Liver (tissue), 3 donors: ENCODE data around the gene CEP68.

ENCODE experiments used
- JUND ChIP-seq, 2 donors: IDR thresholded peaks; 2 replicates each; pipeline ENCODE4 v1.6.1; 2016; ENCODE audit warnings: antibody characterized with exemption in 2 of 2
- YY1 ChIP-seq: IDR thresholded peaks from 2 replicates; pipeline ENCODE4 v1.6.1; 2016; ENCODE audit warnings: antibody characterized with exemption, mild to moderate bottlenecking
- TF ChIP-seq, protein P1 (sequence below): fragments of 150-350 bp; IDR thresholded peaks from 2 replicates; pipeline ENCODE4 v1.5.1; 2017; ENCODE audit warnings: improper control_type of control experiment, low read depth, low read length; ENCODE audit not compliant: missing input control
- TF ChIP-seq, protein P2 (sequence below): IDR thresholded peaks from 2 replicates; pipeline ENCODE4 v1.6.1; 2016; ENCODE audit warnings: antibody characterized with exemption, mild to moderate bottlenecking
- donor health status: healthy.
- donor health status: healthy.

DNA sequence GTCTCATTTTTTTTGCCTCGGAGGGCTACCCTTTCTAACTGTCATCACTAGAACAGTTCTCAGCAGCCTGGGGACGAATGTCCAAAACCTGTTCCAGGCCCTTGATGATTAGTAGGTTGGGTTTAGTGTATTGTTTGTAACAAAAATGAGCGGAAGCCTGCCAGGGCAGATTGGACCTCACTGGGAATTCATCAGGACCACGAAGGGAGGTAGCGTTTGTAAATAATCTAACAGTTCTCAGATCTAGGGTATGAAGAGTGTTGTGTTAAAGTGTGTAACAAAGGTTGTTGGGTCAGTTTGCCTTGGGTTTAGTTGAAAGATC lies 799 bp downstream of the CEP68 start:
- TF ChIP-seq JUND (IDR thresholded peaks at IDR 0.05): no peak
- TF ChIP-seq, protein P1, sequence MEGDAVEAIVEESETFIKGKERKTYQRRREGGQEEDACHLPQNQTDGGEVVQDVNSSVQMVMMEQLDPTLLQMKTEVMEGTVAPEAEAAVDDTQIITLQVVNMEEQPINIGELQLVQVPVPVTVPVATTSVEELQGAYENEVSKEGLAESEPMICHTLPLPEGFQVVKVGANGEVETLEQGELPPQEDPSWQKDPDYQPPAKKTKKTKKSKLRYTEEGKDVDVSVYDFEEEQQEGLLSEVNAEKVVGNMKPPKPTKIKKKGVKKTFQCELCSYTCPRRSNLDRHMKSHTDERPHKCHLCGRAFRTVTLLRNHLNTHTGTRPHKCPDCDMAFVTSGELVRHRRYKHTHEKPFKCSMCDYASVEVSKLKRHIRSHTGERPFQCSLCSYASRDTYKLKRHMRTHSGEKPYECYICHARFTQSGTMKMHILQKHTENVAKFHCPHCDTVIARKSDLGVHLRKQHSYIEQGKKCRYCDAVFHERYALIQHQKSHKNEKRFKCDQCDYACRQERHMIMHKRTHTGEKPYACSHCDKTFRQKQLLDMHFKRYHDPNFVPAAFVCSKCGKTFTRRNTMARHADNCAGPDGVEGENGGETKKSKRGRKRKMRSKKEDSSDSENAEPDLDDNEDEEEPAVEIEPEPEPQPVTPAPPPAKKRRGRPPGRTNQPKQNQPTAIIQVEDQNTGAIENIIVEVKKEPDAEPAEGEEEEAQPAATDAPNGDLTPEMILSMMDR: no peak
- TF ChIP-seq, protein P2, sequence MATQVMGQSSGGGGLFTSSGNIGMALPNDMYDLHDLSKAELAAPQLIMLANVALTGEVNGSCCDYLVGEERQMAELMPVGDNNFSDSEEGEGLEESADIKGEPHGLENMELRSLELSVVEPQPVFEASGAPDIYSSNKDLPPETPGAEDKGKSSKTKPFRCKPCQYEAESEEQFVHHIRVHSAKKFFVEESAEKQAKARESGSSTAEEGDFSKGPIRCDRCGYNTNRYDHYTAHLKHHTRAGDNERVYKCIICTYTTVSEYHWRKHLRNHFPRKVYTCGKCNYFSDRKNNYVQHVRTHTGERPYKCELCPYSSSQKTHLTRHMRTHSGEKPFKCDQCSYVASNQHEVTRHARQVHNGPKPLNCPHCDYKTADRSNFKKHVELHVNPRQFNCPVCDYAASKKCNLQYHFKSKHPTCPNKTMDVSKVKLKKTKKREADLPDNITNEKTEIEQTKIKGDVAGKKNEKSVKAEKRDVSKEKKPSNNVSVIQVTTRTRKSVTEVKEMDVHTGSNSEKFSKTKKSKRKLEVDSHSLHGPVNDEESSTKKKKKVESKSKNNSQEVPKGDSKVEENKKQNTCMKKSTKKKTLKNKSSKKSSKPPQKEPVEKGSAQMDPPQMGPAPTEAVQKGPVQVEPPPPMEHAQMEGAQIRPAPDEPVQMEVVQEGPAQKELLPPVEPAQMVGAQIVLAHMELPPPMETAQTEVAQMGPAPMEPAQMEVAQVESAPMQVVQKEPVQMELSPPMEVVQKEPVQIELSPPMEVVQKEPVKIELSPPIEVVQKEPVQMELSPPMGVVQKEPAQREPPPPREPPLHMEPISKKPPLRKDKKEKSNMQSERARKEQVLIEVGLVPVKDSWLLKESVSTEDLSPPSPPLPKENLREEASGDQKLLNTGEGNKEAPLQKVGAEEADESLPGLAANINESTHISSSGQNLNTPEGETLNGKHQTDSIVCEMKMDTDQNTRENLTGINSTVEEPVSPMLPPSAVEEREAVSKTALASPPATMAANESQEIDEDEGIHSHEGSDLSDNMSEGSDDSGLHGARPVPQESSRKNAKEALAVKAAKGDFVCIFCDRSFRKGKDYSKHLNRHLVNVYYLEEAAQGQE: no peak
- TF ChIP-seq YY1: no peak
